GM12891 (cell line): ENCODE results near the gene ADCY3.

Source experiments
- DNase-seq: peaks from one replicate; pipeline ENCODE4 v3.0.0; 2011; ENCODE audit warnings: low spot score; ENCODE audit not compliant: insufficient read length
- FAIRE-seq: peaks from 2 replicates; lab custom pipeline; 2011; peaks lifted over from hg19 to GRCh38; lab: Jason Lieb, UNC
- PAX5 ChIP-seq: IDR thresholded peaks from 2 replicates; pipeline ENCODE4 v1.6.1; 2011; ENCODE audit warnings: low read length, moderate library complexity, mild to moderate bottlenecking; ENCODE audit not compliant: insufficient read depth, severe bottlenecking
- POLR2A ChIP-seq: IDR thresholded peaks from 2 replicates; pipeline ENCODE4 v1.6.1; 2011; ENCODE audit warnings: low read depth, low read length, control low read depth
- POLR2AphosphoS5 ChIP-seq: IDR thresholded peaks from 2 replicates; pipeline ENCODE4 v1.6.1; 2011; ENCODE audit warnings: low read depth, low read length, control low read depth
- POU2F2 ChIP-seq: IDR thresholded peaks from 2 replicates; pipeline ENCODE4 v1.6.1; 2011; ENCODE audit warnings: low read depth, mild to moderate bottlenecking, control low read depth, low read length, moderate library complexity
- SPI1 ChIP-seq: IDR thresholded peaks from 2 replicates; pipeline ENCODE4 v1.6.1; 2011; ENCODE audit warnings: low read depth, low read length, control low read depth
- TAF1 ChIP-seq: IDR thresholded peaks from 2 replicates; pipeline ENCODE4 v1.6.1; 2011; ENCODE audit warnings: low read depth, low read length, control low read depth

The ADCY3 gene

GRCh38 chr2:24893934-24894333 is 26.1 kb downstream of the ADCY3 start:
- DNase-seq (no peak), FAIRE-seq (no peak)
- TF ChIP-seq PAX5 (no peak), TAF1 (no peak), POLR2AphosphoS5 (no peak), POU2F2 (no peak), POLR2A (no peak)

- TF ChIP-seq TAF1: no peak
- TF ChIP-seq PAX5: no peak
- FAIRE-seq (no peak), DNase-seq (no peak)
These were observed 27.1 kb downstream of the ADCY3 start for GRCh38 chr2:24892928-24893327.

- no peak for DNase-seq
- TF ChIP-seq SPI1 (no peak), POU2F2 (no peak), POLR2A (no peak), TAF1 (no peak), POLR2AphosphoS5 (no peak), PAX5 (no peak)
- FAIRE-seq: no peak
These were observed 28.8 kb downstream of the ADCY3 start for GRCh38 chr2:24891201-24891600.

- no peak for DNase-seq
- TF ChIP-seq PAX5 (no peak), POLR2A (no peak), POLR2AphosphoS5 (no peak), TAF1 (no peak), SPI1 (no peak), POU2F2 (no peak)
- no peak for FAIRE-seq
These were observed 30.8 kb downstream of the ADCY3 start for GRCh38 chr2:24889221-24889620.

- no peak for TF ChIP-seq POU2F2
- TF ChIP-seq POLR2A: no peak
- no peak for TF ChIP-seq TAF1
- no peak for TF ChIP-seq POLR2AphosphoS5
- no peak for TF ChIP-seq PAX5
- TF ChIP-seq SPI1: no peak
- FAIRE-seq (no peak), DNase-seq (no peak)
These were observed 31.9 kb downstream of the ADCY3 start for GRCh38 chr2:24888177-24888576.

GRCh38 chr2:24887307-24887874 is 32.6 kb downstream of the ADCY3 start:
- no peak for TF ChIP-seq TAF1
- no peak for TF ChIP-seq POU2F2
- TF ChIP-seq PAX5: no peak
- TF ChIP-seq SPI1: no peak
- TF ChIP-seq POLR2A: no peak
- no peak for TF ChIP-seq POLR2AphosphoS5
- FAIRE-seq: no peak
- no peak for DNase-seq

GRCh38 chr2:24886691-24887304 is 33.2 kb downstream of the ADCY3 start:
- DNase-seq (no peak), FAIRE-seq (no peak)
- TF ChIP-seq SPI1 (peak; percentile 63), POU2F2 (no peak; the same call in 1 of the 2 replicates), TAF1 (no peak), POLR2AphosphoS5 (peak; percentile 60), PAX5 (no peak), POLR2A (peak; percentile 84)

GRCh38 chr2:24886126-24886501 is 33.9 kb downstream of the ADCY3 start:
- no peak for TF ChIP-seq POLR2A
- TF ChIP-seq PAX5: no peak
- TF ChIP-seq TAF1: no peak
- no peak for TF ChIP-seq POU2F2
- no peak for TF ChIP-seq SPI1
- TF ChIP-seq POLR2AphosphoS5: no peak
- peak; percentile 16 for FAIRE-seq

GRCh38 chr2:24885221-24886125 is 34.6 kb downstream of the ADCY3 start:
- FAIRE-seq (peak; percentile 45), DNase-seq (no peak)
- no peak for TF ChIP-seq TAF1
- TF ChIP-seq POLR2AphosphoS5: 0 out of 2 replicates have a peak, but pooled peaks have one; percentile 13

More at GRCh38 chr2:24886126-24886501, 33.9 kb downstream of the ADCY3 start:
- no peak for DNase-seq

GRCh38 chr2:24883946-24884345 is 36.1 kb downstream of the ADCY3 start:
- TF ChIP-seq TAF1: no peak
- TF ChIP-seq SPI1: no peak
- no peak for TF ChIP-seq POU2F2
- TF ChIP-seq POLR2A: no peak
- TF ChIP-seq POLR2AphosphoS5: no peak
- TF ChIP-seq PAX5: no peak
- no peak for FAIRE-seq
- DNase-seq: no peak
